PC-9 (cell line): ENCODE data around the gene UBE2G2. TPM values are rescaled to one million over a fixed set of nuclear protein-coding genes. Genes with fewer than 3 reads are reported as not detected.

Experiments
- BruUV-seq: library from RNA; stranded (reverse); fragments of 400-500 nt; replicated peaks from 2 replicates; lab custom pipeline; 2021; lab: Mats Ljungman, UMichigan
- CTCF ChIA-PET: fragments of 300-600 bp; sonication (Branson Sonifier 250); formaldehyde crosslinking; loops from one replicate; lab custom pipeline; 2022; ENCODE audit warnings: antibody characterized with exemption; lab: Charles Lee
- POLR2A ChIA-PET: fragments of 300-600 bp; sonication (Branson Sonifier 250); formaldehyde crosslinking; loops from one replicate; lab custom pipeline; 2022; ENCODE audit warnings: antibody characterized with exemption; ENCODE audit not compliant: unreplicated experiment; lab: Charles Lee
- DNase-seq, 2 experiments: peaks; one replicate each; pipeline versions ENCODE4 v3.0.0 to v3.0.0-alpha.2; 2015 to 2022; ENCODE audit warnings: mixed read lengths in 1 of 2
- H2AFZ ChIP-seq: fragments of 200-600 bp; sonication (generic); 2 replicates; pipeline ENCODE4 v1.8.1; 2017; ENCODE audit warnings: antibody characterized with exemption
- H3F3A ChIP-seq: fragments of 200-600 bp; sonication (generic); 2 replicates; pipeline ENCODE4 v1.8.1; 2017; ENCODE audit warnings: antibody characterized with exemption, mild to moderate bottlenecking, low read depth; ENCODE audit not compliant: insufficient read depth
- H3K27ac ChIP-seq: fragments of 200-600 bp; sonication (generic); 2 replicates; pipeline ENCODE4 v1.6.1; 2016; ENCODE audit warnings: mixed run types
- H3K27me3 ChIP-seq: fragments of 200-600 bp; sonication (generic); 2 replicates; pipeline ENCODE4 v1.6.1; 2016; ENCODE audit warnings: low read depth, mixed run types; ENCODE audit not compliant: insufficient read depth
- H3K36me3 ChIP-seq: fragments of 200-600 bp; sonication (generic); 2 replicates; pipeline ENCODE4 v1.6.1; 2016; ENCODE audit warnings: low read depth, mixed run types
- H3K4me1 ChIP-seq: fragments of 200-600 bp; sonication (generic); replicated peaks from 2 replicates; pipeline ENCODE4 v1.6.1; 2016; ENCODE audit warnings: mixed run types; ENCODE audit not compliant: insufficient read depth
- H3K4me2 ChIP-seq: fragments of 200-600 bp; sonication (generic); 2 replicates; pipeline ENCODE4 v1.6.1; 2017; ENCODE audit warnings: mixed run types
- H3K4me3 ChIP-seq: fragments of 200-600 bp; sonication (generic); 2 replicates; pipeline ENCODE4 v1.6.1; 2016; ENCODE audit warnings: mixed run types
- H3K79me2 ChIP-seq: fragments of 200-600 bp; sonication (generic); 2 replicates; pipeline ENCODE4 v1.6.1; 2017; ENCODE audit warnings: low read depth, mixed run types
- H3K9me2 ChIP-seq: fragments of 200-600 bp; sonication (generic); 2 replicates; pipeline ENCODE4 v1.8.1; 2017; ENCODE audit warnings: mild to moderate bottlenecking; ENCODE audit not compliant: insufficient read depth
- H3K9me3 ChIP-seq: fragments of 200-600 bp; sonication (generic); 2 replicates; pipeline ENCODE4 v1.8.1; 2016; ENCODE audit warnings: low read depth; ENCODE audit not compliant: insufficient read depth
- H4K20me1 ChIP-seq: fragments of 200-600 bp; sonication (generic); 2 replicates; pipeline ENCODE4 v1.8.1; 2017; ENCODE audit not compliant: insufficient read depth
- CTCF ChIP-seq: fragments of 200-600 bp; sonication (generic); conservative IDR thresholded peaks from 2 replicates; pipeline ENCODE4 v1.6.1; 2017; ENCODE audit warnings: mixed run types, antibody characterized with exemption, mild to moderate bottlenecking, moderate library complexity
- EZH2 ChIP-seq: fragments of 200-600 bp; sonication (generic); IDR thresholded peaks from 2 replicates; pipeline ENCODE4 v1.8.0; 2017; ENCODE audit warnings: antibody characterized with exemption, low read depth
- intact Hi-C: fragments of 100-400 bp; cut with micrococcal nuclease; formaldehyde crosslinking; loops from one replicate; pipeline ENCODE4 v1.10.0; 2022; ENCODE audit not compliant: unreplicated experiment
- total RNA-seq: library from RNA; stranded (reverse); gene quantifications from 2 replicates; pipeline ENCODE4 v1.2.3, GENCODE V29; 2021

Gene UBE2G2
- total RNA-seq, 1 experiment from 2014 or later: 51.9 TPM

GRCh38 chr21:44802396-44803153, 955 bp upstream of the UBE2G2 start:
- H3K27ac ChIP-seq: no peak overlapping the region
- H3K4me2 ChIP-seq: peak overlapping the region; percentile 96
- no peaks in the 10 kb centered on the region for H3K9me3 ChIP-seq
- intact Hi-C loops: loop anchor here (5.0 kb wide), 2 partner anchors 125 to 325 kb away; no protein-coding TSS in a partner anchor
- H3K4me3 ChIP-seq: peak overlapping the region; percentile 88
- no peaks in the 10 kb centered on the region for H3K9me2 ChIP-seq
- H3K27me3 ChIP-seq: no peaks in the 10 kb centered on the region
- H3F3A ChIP-seq: peaks cover 13% of the 10 kb centered on the region; the same call in 1 of the 2 replicates
- CTCF ChIA-PET: interaction anchor here (1.2 kb wide), 1 partner anchor 126 kb away, joined by 3 read pairs; no protein-coding TSS in a partner anchor
- TF ChIP-seq CTCF: no peak
- no peak for TF ChIP-seq EZH2
- TSS peak; percentile 57 for BruUV-seq
- H3K79me2 ChIP-seq: peaks cover 46% of the 10 kb centered on the region
- 0 out of 2 replicates have a peak, but pooled peaks cover 7% of the 10 kb centered on the region for H3K36me3 ChIP-seq
- POLR2A ChIA-PET: no interaction called here
- peaks cover 11% of the 10 kb centered on the region for H3K4me1 ChIP-seq
- peak in 1 of 2 experiments; percentile 40 for DNase-seq
- H4K20me1 ChIP-seq: peaks cover 15% of the 10 kb centered on the region
- peak overlapping the region; percentile 93 for H2AFZ ChIP-seq

- POLR2A ChIA-PET: interaction anchor here (0.7 to 0.8 kb wide), 4 partner anchors 82 to 1266 kb away, joined by 4 to 12 read pairs (median 6); no protein-coding TSS in a partner anchor
- TSS peak; percentile 36 for BruUV-seq
Observed at GRCh38 chr21:44800971-44801467, 601 bp downstream of the UBE2G2 start.

More at GRCh38 chr21:44800971-44801467, 601 bp downstream of the UBE2G2 start:
- Histone ChIP-seq H3F3A (peaks cover 13% of the 10 kb centered on the region; the same call in 1 of the 2 replicates), H3K9me2 (no peaks in the 10 kb centered on the region), H3K36me3 (peaks cover 14% of the 10 kb centered on the region; the same call in 1 of the 2 replicates), H3K4me3 (peak overlapping the region; percentile 88), H3K9me3 (no peaks in the 10 kb centered on the region), H3K4me1 (peaks cover 11% of the 10 kb centered on the region), H3K79me2 (peaks cover 60% of the 10 kb centered on the region), H3K27ac (no peak overlapping the region), H3K27me3 (no peaks in the 10 kb centered on the region), H2AFZ (peak overlapping the region; percentile 93), H3K4me2 (peak overlapping the region; percentile 96), H4K20me1 (peaks cover 25% of the 10 kb centered on the region)
- CTCF ChIA-PET: interaction anchor here (1.1 to 1.2 kb wide), 3 partner anchors 126 to 131 kb away, joined by 3 to 14 read pairs (median 3); no protein-coding TSS in a partner anchor
- no peak for TF ChIP-seq EZH2
- peak; percentile 53 for TF ChIP-seq CTCF
- DNase-seq: peak in 1 of 2 experiments; percentile 12
- intact Hi-C loops: loop anchor here (2.0 to 5.0 kb wide), 3 partner anchors 74 to 326 kb away; no protein-coding TSS in a partner anchor
